Left ventricle myocardium inferior (tissue), 1 donor: ENCODE measurements around the gene PACSIN3. TPM values are rescaled to one million over a fixed set of nuclear protein-coding genes. Genes with fewer than 3 reads are reported as not detected.

ENCODE experiments used
- DNase-seq: peaks from one replicate; pipeline ENCODE4 v3.0.0-alpha.2; 2020
- H3K27ac ChIP-seq: fragments of 200-600 bp; replicated peaks from 2 replicates; pipeline ENCODE4 v1.8.0; 2021
- H3K27me3 ChIP-seq: fragments of 200-600 bp; 2 replicates; pipeline ENCODE4 v1.8.0; 2021; ENCODE audit warnings: low read depth
- H3K36me3 ChIP-seq: fragments of 200-600 bp; 2 replicates; pipeline ENCODE4 v1.8.0; 2021
- H3K4me1 ChIP-seq: fragments of 200-600 bp; 2 replicates; pipeline ENCODE4 v1.8.0; 2021
- H3K4me3 ChIP-seq: fragments of 200-600 bp; 2 replicates; pipeline ENCODE4 v1.8.0; 2021; ENCODE audit warnings: mild to moderate bottlenecking, moderate library complexity
- H3K9me3 ChIP-seq: fragments of 200-600 bp; replicated peaks from 2 replicates; pipeline ENCODE4 v1.8.0; 2021
- CTCF ChIP-seq: fragments of 200-600 bp; IDR thresholded peaks from 2 replicates; pipeline ENCODE4 v1.8.0; 2021; ENCODE audit warnings: antibody characterized with exemption, mild to moderate bottlenecking, borderline replicate concordance
- intact Hi-C: fragments of 100-400 bp; cut with micrococcal nuclease; formaldehyde crosslinking; loops from one replicate; pipeline ENCODE4 v1.11.0; 2022
- total RNA-seq: library from RNA; stranded (reverse); fragmentation: NEBNext Ultra II Directional; extraction: Animal tissue kit (Norgen Biotek cat#: 25700); gene quantifications from one replicate; pipeline ENCODE4 v1.2.1, GENCODE V29; 2021
- donor health status: DM: no; HTN: yes; CAD: no; lungs with severe emphysema.

Gene PACSIN3
- total RNA-seq, 1 donor from 2014 or later: 198 TPM

- intact Hi-C loops: no loop called here
- peak; percentile 71 for TF ChIP-seq CTCF
- Histone ChIP-seq H3K9me3 (no peaks in the 10 kb centered on the region), H3K36me3 (peaks cover 66% of the 10 kb centered on the region), H3K27ac (peak overlapping the region; percentile 98), H3K4me1 (peaks cover 94% of the 10 kb centered on the region), H3K27me3 (no peaks in the 10 kb centered on the region), H3K4me3 (peak overlapping the region; percentile 95)
- DNase-seq: peak; percentile 56
These were observed 8.9 kb downstream of the PACSIN3 start for GRCh38 chr11:47177229-47177845.

GRCh38 chr11:47176328-47177228 lies 9.7 kb downstream of the PACSIN3 start, which contains the start of gene ARFGAP2:
Gene ARFGAP2 (minus strand): TSS chr11:47176879. CDS start chr11:47176853, 26 bp downstream.
- H3K4me3 ChIP-seq: peak within 1 kb of the TSS; percentile 95
- intact Hi-C loops: no loop called here
- no peaks in the 10 kb centered on the region for H3K27me3 ChIP-seq
- peak; percentile 98 for DNase-seq
- H3K9me3 ChIP-seq: no peaks in the 10 kb centered on the region
- peak within 1 kb of the TSS; percentile 98 for H3K27ac ChIP-seq
- TF ChIP-seq CTCF: no peak
- H3K4me1 ChIP-seq: peaks cover 94% of the 10 kb centered on the region
- H3K36me3 ChIP-seq: peaks cover 71% of the 10 kb centered on the region

GRCh38 chr11:47175746-47176327 lies 10.4 kb downstream of the PACSIN3 start:
- Histone ChIP-seq H3K4me1 (peaks cover 92% of the 10 kb centered on the region), H3K27ac (peak overlapping the region; percentile 98), H3K27me3 (no peaks in the 10 kb centered on the region), H3K9me3 (no peaks in the 10 kb centered on the region), H3K4me3 (peak overlapping the region; percentile 95), H3K36me3 (peaks cover 73% of the 10 kb centered on the region)
- no peak for TF ChIP-seq CTCF
- DNase-seq: no peak
- intact Hi-C loops: no loop called here

GRCh38 chr11:47172740-47173336 lies 13.4 kb downstream of the PACSIN3 start:
- Histone ChIP-seq H3K4me3 (no peak overlapping the region), H3K4me1 (peaks cover 62% of the 10 kb centered on the region), H3K36me3 (peaks cover 77% of the 10 kb centered on the region), H3K27me3 (no peaks in the 10 kb centered on the region), H3K9me3 (no peaks in the 10 kb centered on the region), H3K27ac (no peak overlapping the region)
- no peak for DNase-seq
- intact Hi-C loops: no loop called here
- TF ChIP-seq CTCF: no peak

- H3K27me3 ChIP-seq: no peaks in the 10 kb centered on the region
- intact Hi-C loops: no loop called here
- peaks cover 53% of the 10 kb centered on the region for H3K4me1 ChIP-seq
- no peak overlapping the region for H3K4me3 ChIP-seq
- no peak for DNase-seq
- TF ChIP-seq CTCF: no peak
- no peaks in the 10 kb centered on the region for H3K9me3 ChIP-seq
- peaks cover 87% of the 10 kb centered on the region for H3K36me3 ChIP-seq
- H3K27ac ChIP-seq: peak overlapping the region; percentile 28
These were observed 14.4 kb downstream of the PACSIN3 start for GRCh38 chr11:47171856-47172255.
